ENCODE measurements around the gene MAGEE1. TPM values are rescaled to one million over a fixed set of nuclear protein-coding genes. Genes with fewer than 3 reads are reported as not detected.

MAGEE1 gene
- total and polyA plus RNA-seq, 2 donors (not counting 1 experiment from before 2014, with no cell fraction given), result 3.2 to 7.0 TPM

- Histone ChIP-seq H4K20me1 (ENCODE audit: control insufficient read depth, insufficient read depth, low read length, poor library complexity, severe bottlenecking) (no peaks in the 10 kb centered on the region), H3K27me3 (replicated peaks in 1 of 4; ENCODE audit: control extremely low read depth in 1 of 4, control insufficient read depth in 3 of 4, insufficient read depth in 4 of 4, low read length in 3 of 4) (no peaks in the 10 kb centered on the region), H3K4me3 (ENCODE audit: control extremely low read depth in 1 of 5, extremely low read depth in 1 of 5, insufficient read depth in 1 of 5, low read depth in 2 of 5, low read length in 4 of 5) (no peak overlapping the region), H3K9ac (ENCODE audit: low read length) (no peak overlapping the region), H3K4me1 (ENCODE audit: control insufficient read depth in 2 of 2, insufficient read depth in 2 of 2, low read length in 2 of 2) (no peaks in the 10 kb centered on the region), H3K79me2 (ENCODE audit: control insufficient read depth, insufficient read depth, low read length) (no peaks in the 10 kb centered on the region), H3K27ac (ENCODE audit: low read length in 2 of 2) (no peak overlapping the region), H2AFZ (ENCODE audit: insufficient read depth, low read depth, low read length, poor library complexity, severe bottlenecking) (no peak overlapping the region), H3K9me3 (ENCODE audit: control extremely low read depth in 1 of 3, control insufficient read depth in 2 of 3, insufficient read depth in 1 of 3, low read length in 2 of 3) (no peaks in the 10 kb centered on the region), H3K36me3 (replicated peaks in 1 of 2; ENCODE audit: control extremely low read depth in 1 of 2, control insufficient read depth in 1 of 2, extremely low read depth in 1 of 2, insufficient read depth in 2 of 2, low read length in 1 of 2) (no peaks in the 10 kb centered on the region), H3K4me2 (replicated peaks; ENCODE audit: low read depth, low read length, poor library complexity, severe bottlenecking) (no peak overlapping the region)
- Mint-ChIP-seq H3K4me3 (no peak overlapping the region), H3K9me3 (ENCODE audit: insufficient read depth) (no peaks in the 10 kb centered on the region), H3K27me3 (no peaks in the 10 kb centered on the region), H3K4me1 (no peaks in the 10 kb centered on the region), H3K27ac (no peak overlapping the region)
- CTCF ChIA-PET, result no interaction called here
- TF ChIP-seq EZH2 (IDR thresholded peaks at IDR 0.05; ENCODE audit: borderline replicate concordance, insufficient read depth, low read depth, low read length, poor library complexity, severe bottlenecking), result no peak
- TF ChIP-seq, protein P1, sequence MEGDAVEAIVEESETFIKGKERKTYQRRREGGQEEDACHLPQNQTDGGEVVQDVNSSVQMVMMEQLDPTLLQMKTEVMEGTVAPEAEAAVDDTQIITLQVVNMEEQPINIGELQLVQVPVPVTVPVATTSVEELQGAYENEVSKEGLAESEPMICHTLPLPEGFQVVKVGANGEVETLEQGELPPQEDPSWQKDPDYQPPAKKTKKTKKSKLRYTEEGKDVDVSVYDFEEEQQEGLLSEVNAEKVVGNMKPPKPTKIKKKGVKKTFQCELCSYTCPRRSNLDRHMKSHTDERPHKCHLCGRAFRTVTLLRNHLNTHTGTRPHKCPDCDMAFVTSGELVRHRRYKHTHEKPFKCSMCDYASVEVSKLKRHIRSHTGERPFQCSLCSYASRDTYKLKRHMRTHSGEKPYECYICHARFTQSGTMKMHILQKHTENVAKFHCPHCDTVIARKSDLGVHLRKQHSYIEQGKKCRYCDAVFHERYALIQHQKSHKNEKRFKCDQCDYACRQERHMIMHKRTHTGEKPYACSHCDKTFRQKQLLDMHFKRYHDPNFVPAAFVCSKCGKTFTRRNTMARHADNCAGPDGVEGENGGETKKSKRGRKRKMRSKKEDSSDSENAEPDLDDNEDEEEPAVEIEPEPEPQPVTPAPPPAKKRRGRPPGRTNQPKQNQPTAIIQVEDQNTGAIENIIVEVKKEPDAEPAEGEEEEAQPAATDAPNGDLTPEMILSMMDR (IDR thresholded peaks at IDR 0.05), result no peak
- DNase-seq (no peak), ATAC-seq (ENCODE audit: low read depth) (no peak)
- POLR2A ChIA-PET, result no interaction called here
- intact Hi-C loops (cut with micrococcal nuclease), result no loop called here
Observed at GRCh38 chrX:76398970-76399369, 28.5 kb upstream of the MAGEE1 start.

DNA sequence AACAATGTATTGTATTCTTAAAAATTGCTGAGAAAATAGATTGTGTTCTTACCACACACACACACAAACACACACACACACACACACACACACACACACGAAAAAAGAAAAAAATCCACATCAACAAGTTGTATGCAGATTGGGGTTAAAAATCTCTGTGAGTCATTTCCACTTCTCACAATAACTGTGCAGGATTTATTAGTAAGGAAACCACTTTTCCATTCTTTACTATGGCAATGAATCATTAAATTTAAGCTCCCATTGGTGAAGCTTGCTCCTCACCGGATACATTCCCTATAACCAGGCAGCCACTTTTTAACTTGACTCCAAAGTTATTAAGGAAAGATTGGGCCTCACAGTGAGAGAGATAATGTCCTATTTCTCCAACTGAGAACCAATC lies 19.7 kb upstream of the MAGEE1 start:
- intact Hi-C loops (cut with micrococcal nuclease), result no loop called here
- Histone ChIP-seq H3K9me3 (ENCODE audit: control extremely low read depth in 1 of 3, control insufficient read depth in 2 of 3, insufficient read depth in 1 of 3, low read length in 2 of 3) (no peaks in the 10 kb centered on the region), H3K27me3 (replicated peaks in 1 of 4; ENCODE audit: control extremely low read depth in 1 of 4, control insufficient read depth in 3 of 4, insufficient read depth in 4 of 4, low read length in 3 of 4) (no peaks in the 10 kb centered on the region), H3K27ac (ENCODE audit: low read length in 2 of 2) (no peak overlapping the region), H3K36me3 (replicated peaks in 1 of 2; ENCODE audit: control extremely low read depth in 1 of 2, control insufficient read depth in 1 of 2, extremely low read depth in 1 of 2, insufficient read depth in 2 of 2, low read length in 1 of 2) (no peaks in the 10 kb centered on the region), H3K79me2 (ENCODE audit: control insufficient read depth, insufficient read depth, low read length) (no peaks in the 10 kb centered on the region), H3K4me1 (ENCODE audit: control insufficient read depth in 2 of 2, insufficient read depth in 2 of 2, low read length in 2 of 2) (no peaks in the 10 kb centered on the region), H4K20me1 (ENCODE audit: control insufficient read depth, insufficient read depth, low read length, poor library complexity, severe bottlenecking) (no peaks in the 10 kb centered on the region), H3K4me3 (ENCODE audit: control extremely low read depth in 1 of 5, extremely low read depth in 1 of 5, insufficient read depth in 1 of 5, low read depth in 2 of 5, low read length in 4 of 5) (no peak overlapping the region), H2AFZ (ENCODE audit: insufficient read depth, low read depth, low read length, poor library complexity, severe bottlenecking) (no peak overlapping the region), H3K9ac (ENCODE audit: low read length) (no peak overlapping the region), H3K4me2 (replicated peaks; ENCODE audit: low read depth, low read length, poor library complexity, severe bottlenecking) (no peak overlapping the region)
- ATAC-seq (ENCODE audit: low read depth) (no peak), DNase-seq (no peak)
- CTCF ChIA-PET, result no interaction called here
- WGBS (ENCODE audit: insufficient coverage), result no CpG with 5 or more reads among the region's 2 CpGs
- Mint-ChIP-seq H3K9me3 (ENCODE audit: insufficient read depth) (no peaks in the 10 kb centered on the region), H3K4me1 (no peaks in the 10 kb centered on the region), H3K27ac (no peak overlapping the region), H3K27me3 (peaks cover 6% of the 10 kb centered on the region), H3K4me3 (no peak overlapping the region)
- TF ChIP-seq EZH2 (IDR thresholded peaks at IDR 0.05; ENCODE audit: borderline replicate concordance, insufficient read depth, low read depth, low read length, poor library complexity, severe bottlenecking), result no peak
- POLR2A ChIA-PET, result no interaction called here
